ENCODE measurements around the gene TTC36. TPM values are rescaled to one million over a fixed set of nuclear protein-coding genes. Genes with fewer than 3 reads are reported as not detected.
A peak's percentile ranks its signal among the peaks of the same experiment; 100 is the strongest.

The TTC36 gene
- total and polyA plus RNA-seq, 11 donors: 0.23 to 3.1 (median 0.82) TPM; not detected in 3

DNA sequence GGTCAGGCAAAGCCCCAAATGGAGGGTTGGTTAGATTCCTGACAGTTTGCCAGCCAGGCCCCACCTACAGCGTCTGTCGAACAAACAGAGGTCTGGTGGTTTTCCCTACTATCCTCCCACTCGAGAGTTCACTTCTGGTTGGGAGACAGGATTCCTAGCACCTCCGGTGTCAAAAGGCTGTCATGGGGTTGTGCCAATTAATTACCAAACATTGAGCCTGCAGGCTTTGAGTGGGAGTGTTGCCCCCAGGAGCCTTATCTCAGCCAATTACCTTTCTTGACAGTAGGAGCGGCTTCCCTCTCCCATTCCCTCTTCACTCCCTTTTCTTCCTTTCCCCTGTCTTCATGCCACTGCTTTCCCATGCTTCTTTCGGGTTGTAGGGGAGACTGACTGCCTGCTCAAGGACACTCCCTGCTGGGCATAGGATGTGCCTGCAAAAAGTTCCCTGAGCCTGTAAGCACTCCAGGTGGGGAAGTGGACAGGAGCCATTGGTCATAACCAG, 4.7 kb upstream of the TTC36 start:
- H3K4me1 ChIP-seq: peaks cover 0 to 11% (median 2%) of the 10 kb centered on the region in 12 donors
- H3K36me3 ChIP-seq: peaks cover 0 to 81% (median 75%) of the 10 kb centered on the region in 9 donors
- H3K4me3 ChIP-seq: no peak overlapping the region
- no peak for TF ChIP-seq POLR2A (IDR thresholded peaks at IDR 0.05)
- TF ChIP-seq, protein P1, sequence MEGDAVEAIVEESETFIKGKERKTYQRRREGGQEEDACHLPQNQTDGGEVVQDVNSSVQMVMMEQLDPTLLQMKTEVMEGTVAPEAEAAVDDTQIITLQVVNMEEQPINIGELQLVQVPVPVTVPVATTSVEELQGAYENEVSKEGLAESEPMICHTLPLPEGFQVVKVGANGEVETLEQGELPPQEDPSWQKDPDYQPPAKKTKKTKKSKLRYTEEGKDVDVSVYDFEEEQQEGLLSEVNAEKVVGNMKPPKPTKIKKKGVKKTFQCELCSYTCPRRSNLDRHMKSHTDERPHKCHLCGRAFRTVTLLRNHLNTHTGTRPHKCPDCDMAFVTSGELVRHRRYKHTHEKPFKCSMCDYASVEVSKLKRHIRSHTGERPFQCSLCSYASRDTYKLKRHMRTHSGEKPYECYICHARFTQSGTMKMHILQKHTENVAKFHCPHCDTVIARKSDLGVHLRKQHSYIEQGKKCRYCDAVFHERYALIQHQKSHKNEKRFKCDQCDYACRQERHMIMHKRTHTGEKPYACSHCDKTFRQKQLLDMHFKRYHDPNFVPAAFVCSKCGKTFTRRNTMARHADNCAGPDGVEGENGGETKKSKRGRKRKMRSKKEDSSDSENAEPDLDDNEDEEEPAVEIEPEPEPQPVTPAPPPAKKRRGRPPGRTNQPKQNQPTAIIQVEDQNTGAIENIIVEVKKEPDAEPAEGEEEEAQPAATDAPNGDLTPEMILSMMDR (IDR thresholded peaks at IDR 0.05): peak in 8 of 12 donors; percentile 11 to 47 (median 27)
- intact Hi-C loops (cut with DNase I): no loop called here
- 31 to 40% (median 37%) methylated on average over 6 of the region's 6 CpGs for WGBS, 4 donors
- ATAC-seq: peak in 3 of 4 donors; percentile 53 to 67 (median 64)
- no peaks in the 10 kb centered on the region for H3K27me3 ChIP-seq
- DNase-seq: no peak
- peak overlapping the region in 1 of 12 donors; percentile 10 for H3K27ac ChIP-seq
- H3K9me3 ChIP-seq: no peaks in the 10 kb centered on the region

DNA sequence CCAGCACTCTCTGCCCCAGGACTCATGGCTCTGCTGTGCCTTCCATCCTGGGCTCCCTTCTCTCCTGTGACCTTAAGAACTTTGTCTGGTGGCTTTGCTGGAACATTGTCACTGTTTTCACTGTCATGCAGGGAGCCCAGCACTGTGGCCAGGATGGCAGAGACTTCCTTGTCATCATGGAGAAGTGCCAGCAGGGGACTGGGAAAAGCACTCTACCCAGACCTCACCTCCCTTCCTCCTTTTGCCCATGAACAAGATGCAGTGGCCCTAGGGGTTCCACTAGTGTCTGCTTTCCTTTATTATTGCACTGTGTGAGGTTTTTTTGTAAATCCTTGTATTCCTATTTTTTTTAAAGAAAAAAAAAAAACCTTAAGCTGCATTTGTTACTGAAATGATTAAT, 2.9 kb upstream of the TTC36 start:
- no peaks in the 10 kb centered on the region for H3K27me3 ChIP-seq
- peak in 1 of 5 donors; percentile 35 for DNase-seq
- H3K4me1 ChIP-seq: peaks cover 0 to 11% (median 3%) of the 10 kb centered on the region in 12 donors
- H3K36me3 ChIP-seq: peaks cover 0 to 63% (median 58%) of the 10 kb centered on the region in 9 donors
- peak in 2 of 4 donors; percentile 18 to 23 for ATAC-seq
- peak overlapping the region in 1 of 12 donors; percentile 3 for H3K27ac ChIP-seq
- TF ChIP-seq POLR2A (IDR thresholded peaks at IDR 0.05): no peak
- TF ChIP-seq, protein P1 (IDR thresholded peaks at IDR 0.05): no peak
- no peak overlapping the region for H3K4me3 ChIP-seq
- intact Hi-C loops (cut with DNase I): no loop called here
- no peaks in the 10 kb centered on the region for H3K9me3 ChIP-seq

DNA sequence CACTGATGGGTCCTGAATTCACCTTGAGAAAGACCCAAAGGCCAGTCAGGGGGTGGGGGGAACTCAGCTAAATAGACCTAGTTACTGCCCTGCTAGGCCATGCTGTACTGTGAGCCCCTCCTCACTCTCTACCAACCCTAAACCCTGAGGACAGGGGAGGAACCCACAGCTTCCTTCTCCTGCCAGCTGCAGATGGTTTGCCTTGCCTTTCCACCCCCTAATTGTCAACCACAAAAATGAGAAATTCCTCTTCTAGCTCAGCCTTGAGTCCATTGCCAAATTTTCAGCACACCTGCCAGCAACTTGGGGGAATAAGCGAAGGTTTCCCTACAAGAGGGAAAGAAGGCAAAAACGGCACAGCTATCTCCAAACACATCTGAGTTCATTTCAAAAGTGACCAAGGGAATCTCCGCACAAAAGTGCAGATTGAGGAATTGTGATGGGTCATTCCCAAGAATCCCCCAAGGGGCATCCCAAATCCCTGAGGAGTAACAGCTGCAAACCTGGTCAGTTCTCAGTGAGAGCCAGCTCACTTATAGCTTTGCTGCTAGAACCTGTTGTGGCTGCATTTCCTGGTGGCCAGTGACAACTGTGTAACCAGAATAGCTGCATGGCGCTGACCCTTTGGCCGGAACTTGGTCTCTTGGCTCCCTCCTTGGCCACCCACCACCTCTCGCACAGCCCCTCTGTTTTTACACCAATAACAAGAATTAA, 2.4 kb upstream of the TTC36 start:
- Histone ChIP-seq H3K4me1 (peaks cover 0 to 17% (median 7%) of the 10 kb centered on the region in 12 donors), H3K4me3 (no peak overlapping the region), H3K36me3 (peaks cover 0 to 58% (median 52%) of the 10 kb centered on the region in 9 donors), H3K9me3 (no peaks in the 10 kb centered on the region), H3K27ac (no peak overlapping the region), H3K27me3 (no peaks in the 10 kb centered on the region)
- no peak for ATAC-seq
- intact Hi-C loops (cut with DNase I): no loop called here
- no peak for TF ChIP-seq POLR2A (IDR thresholded peaks at IDR 0.05)
- TF ChIP-seq, protein P1 (IDR thresholded peaks at IDR 0.05): no peak
- no peak for DNase-seq
- 84 to 93% (median 91%) methylated on average over 6 of the region's 6 CpGs for WGBS, 4 donors

DNA sequence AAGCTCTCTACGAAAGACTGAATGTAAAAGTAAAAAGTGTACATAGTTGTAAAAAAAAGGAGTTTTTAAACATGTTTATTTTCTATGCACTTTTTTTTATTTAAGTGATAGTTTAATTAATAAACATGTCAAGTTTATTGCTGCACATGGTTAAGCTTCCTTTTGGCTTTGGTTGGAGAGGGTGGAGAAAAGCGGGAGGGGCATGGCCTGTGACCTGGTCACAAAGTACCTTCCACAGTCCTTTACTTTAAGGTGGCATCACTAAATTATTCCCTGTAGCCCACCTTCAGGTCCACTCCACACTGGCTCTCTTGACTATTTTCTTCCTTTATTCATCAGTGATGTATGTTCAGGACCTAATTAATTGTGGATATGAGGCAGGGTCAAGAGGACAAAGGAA, 586 bp upstream of the TTC36 start:
- DNase-seq (no peak), ATAC-seq (no peak)
- no peaks in the 10 kb centered on the region for H3K9me3 ChIP-seq
- H3K27me3 ChIP-seq: peaks cover 0 to 5% (median 0%) of the 10 kb centered on the region in 9 donors
- no peak overlapping the region for H3K27ac ChIP-seq
- peaks cover 0 to 40% (median 35%) of the 10 kb centered on the region in 9 donors for H3K36me3 ChIP-seq
- intact Hi-C loops (cut with DNase I): no loop called here
- H3K4me1 ChIP-seq: peaks cover 0 to 31% (median 14%) of the 10 kb centered on the region in 12 donors
- H3K4me3 ChIP-seq: no peak overlapping the region
- TF ChIP-seq, protein P1 (IDR thresholded peaks at IDR 0.05): no peak
- no peak for TF ChIP-seq POLR2A (IDR thresholded peaks at IDR 0.05)
- 89 to 93% (median 91%) methylated on average over 2 of the region's 2 CpGs for WGBS, 4 donors

Measured in heart left ventricle (tissue), 16 donors.